COLO829 (cell line): ENCODE data around the gene ZFYVE9.

Experiments used
- DNase-seq: peaks from one replicate; pipeline ENCODE4 v3.0.0; 2012; ENCODE audit warnings: low spot score

Gene ZFYVE9

DNA sequence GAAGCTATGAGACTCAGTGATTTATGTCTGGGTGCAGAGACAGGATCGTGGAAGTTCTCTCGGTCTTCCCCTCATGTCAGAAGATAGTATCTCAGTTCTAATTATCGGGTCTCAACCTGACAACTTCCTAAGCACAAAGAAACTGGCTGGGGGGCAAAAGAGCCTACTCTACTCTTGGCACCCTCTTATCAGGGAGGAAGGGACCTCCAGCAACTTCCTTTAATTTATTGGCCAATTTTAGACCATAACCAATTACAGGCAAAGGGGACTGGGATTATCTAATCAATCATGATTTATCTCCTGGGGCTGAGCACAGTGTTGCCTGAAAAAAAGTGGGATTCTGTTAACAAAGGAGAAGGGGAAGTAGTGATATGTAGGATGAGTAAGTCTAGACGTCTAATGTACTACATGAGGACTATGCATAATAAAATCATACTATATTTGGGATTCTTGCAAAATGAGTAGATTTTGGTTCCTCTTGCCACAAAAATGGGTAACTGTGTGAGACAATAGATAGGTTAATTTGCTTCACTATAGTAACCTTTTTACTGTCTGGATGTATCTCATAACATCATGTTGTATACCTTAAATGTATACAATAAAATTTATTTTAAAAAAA, 98.8 kb downstream of the ZFYVE9 start:
- DNase-seq, result no peak

DNA sequence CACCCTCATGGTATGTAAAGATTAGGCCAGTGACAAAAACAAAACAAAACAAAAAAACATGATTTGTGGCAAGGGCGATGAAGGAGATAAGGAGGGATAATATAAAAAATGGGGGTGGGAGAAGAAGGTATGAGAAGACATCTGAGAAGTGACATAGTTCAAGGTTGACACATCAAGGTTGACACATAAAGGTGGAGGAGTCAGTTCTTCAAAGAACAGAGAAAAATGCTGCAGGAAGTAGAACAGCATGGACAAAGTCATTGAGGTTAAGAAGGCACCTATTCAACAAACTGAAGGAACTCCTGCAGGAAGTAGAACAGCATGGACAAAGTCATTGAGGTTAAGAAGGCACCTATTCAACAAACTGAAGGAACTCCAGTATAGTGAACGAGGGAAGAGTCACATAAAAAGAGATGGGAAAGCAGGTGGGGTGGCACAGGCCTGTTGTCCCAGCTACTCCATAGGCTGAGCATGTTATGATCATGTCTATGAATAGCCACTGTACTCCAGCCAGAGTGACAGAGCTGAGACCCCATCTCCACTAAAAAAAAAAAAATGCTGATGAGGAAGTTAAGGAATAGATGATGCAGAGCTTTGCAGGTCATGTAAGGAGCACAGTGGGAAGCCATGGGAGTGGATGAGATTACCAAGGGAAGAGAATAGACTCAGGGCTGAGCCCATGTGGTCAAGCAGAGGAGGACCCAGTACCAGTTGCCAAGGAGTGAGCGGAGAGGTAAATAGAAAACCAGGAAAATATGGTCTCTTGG, 101.5 kb downstream of the ZFYVE9 start:
- DNase-seq, result no peak

DNA sequence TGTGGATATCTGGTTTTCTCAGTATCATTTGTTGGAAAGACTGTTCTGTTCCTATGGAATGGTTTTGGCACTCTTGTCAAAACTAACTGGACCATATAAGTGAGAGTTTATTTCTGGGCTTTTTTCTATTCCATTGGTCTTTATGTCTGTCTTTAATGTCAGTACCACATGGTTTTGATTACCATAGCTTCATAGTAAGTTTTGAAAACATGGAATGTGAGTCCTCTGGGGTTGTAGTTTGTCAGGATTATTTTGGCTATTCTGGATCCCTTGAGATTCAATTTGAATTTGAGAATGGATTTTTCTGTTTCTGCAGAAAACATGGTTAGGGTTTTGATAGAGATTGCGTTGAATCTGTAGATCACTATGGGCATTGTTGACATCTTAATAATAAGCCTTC, 107.9 kb downstream of the ZFYVE9 start:
- DNase-seq, result no peak

DNA sequence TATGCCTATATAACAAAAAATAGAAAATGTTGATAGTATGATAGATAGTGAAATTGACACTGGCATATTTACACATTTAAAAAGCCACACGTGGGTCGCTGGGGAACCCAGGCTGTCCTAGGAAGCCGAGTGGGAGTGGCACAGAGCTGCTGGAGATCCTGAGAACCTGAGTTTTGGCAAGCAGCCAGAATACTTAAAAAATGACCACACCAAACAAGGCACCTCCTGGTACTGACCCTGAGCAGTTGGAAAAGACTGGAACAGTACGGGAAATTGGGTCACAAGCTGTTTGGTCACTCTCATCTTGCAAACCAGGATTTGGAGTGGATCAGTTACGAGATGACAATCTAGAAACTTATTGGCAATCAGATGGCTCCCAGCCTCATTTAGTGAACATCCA, 111.5 kb downstream of the ZFYVE9 start:
- no peak for DNase-seq

DNA sequence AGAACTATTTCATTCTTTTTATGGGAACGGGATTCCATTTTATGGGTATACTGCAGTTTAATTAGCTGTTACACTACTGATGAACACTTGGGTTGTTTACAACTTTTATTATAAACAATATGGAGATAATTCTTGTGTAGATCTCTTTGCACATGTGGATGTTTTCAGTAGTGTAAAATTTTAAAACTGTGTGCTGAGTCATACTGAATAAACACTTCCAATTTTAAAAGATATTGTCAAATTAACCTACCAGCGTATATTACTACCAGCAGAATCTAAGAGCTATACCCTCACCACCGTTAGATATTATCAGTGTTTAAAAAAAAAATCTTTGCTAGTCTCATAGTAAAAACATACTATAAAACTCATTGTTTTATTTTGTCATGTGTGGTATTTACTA, 118.0 kb downstream of the ZFYVE9 start:
- no peak for DNase-seq

DNA sequence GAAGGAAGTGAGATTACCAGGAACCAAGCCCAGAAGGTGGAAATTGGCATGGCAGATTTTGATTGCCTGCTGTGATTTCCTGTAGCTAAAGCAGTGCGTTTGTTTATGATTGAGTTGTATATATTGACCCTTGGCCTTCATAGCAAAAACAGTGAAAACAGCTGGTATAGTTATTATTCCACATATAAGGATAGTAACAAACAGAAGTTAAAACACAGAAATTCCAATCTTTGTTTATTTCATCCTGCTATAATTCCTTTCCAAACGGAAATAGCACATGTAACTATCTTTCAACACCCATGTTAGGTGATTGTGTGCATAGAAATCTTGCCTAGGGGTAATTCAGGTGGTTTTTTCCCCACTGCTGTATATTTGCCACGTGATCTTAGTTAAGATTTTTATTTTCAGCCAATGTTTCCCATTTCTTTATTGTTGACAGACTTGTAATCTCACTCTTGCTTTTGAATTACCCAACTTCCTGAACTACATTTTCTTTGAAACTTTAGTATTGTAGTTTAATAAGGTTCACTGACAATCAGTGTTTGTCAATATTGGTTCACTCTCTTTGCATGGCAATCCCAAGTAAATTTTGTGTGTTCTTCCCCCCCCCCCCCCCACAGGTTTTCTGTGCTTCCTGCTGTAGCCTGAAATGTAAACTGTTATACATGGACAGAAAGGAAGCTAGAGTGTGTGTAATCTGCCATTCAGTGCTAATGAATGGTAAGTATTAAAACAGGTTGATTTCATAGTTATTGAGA, 121.4 kb downstream of the ZFYVE9 start:
- DNase-seq, result no peak

DNA sequence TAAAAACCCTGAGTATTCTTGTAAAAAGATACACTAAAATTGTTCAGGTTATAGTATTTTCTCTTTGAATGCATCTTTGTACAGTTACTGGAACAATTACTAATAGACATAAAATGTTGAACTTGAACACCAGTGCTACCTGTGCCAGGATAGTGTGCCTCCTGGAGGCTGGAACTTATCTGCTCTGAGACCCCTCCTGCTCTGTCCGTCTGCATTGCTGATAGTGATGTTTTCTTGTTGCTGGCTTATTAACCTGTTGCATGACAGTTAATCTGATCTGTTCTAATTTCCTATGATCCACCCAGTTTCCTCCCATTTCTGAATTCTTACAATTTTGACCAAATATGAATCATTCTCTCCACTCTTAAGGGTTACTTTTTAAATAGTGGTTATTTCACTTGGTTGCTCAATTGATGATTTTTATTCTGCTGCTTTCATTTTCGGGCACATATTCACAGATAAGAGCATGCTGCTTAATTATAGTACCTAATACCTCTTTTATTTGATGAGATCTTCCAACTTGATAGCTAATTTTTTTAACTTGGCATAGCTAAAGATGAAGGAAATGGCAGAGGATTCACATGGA, 122.7 kb downstream of the ZFYVE9 start:
- DNase-seq, result no peak

DNA sequence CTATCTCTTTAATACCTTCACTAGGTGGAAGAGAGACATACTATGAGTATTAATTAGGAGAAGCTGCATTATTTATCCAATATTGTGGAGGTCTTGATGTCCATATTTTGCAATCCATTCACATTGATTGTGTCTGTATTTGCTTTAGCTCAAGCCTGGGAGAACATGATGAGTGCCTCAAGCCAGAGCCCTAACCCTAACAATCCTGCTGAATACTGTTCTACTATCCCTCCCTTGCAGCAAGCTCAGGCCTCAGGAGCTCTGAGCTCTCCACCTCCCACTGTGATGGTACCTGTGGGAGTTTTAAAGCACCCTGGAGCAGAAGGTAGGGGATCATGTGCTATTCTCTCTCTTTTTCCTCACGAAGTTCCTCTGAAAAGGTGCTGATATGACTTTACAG, 124.6 kb downstream of the ZFYVE9 start:
- DNase-seq, result no peak

DNA sequence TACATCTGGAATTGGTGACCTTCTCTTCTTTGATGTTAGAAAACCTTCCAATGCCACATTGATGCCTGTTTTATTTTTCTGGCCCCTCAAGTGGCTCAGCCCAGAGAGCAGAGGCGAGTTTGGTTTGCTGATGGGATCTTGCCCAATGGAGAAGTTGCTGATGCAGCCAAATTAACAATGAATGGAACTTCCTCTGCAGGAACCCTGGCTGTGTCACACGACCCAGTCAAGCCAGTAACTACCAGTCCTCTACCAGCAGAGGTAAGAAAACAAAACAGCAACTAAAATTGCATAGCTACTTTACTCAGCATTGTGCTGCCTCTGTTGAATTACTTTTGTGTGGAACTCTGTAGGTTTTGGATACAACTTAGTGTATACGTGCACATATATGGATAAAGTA, 126.5 kb downstream of the ZFYVE9 start:
- no peak for DNase-seq

DNA sequence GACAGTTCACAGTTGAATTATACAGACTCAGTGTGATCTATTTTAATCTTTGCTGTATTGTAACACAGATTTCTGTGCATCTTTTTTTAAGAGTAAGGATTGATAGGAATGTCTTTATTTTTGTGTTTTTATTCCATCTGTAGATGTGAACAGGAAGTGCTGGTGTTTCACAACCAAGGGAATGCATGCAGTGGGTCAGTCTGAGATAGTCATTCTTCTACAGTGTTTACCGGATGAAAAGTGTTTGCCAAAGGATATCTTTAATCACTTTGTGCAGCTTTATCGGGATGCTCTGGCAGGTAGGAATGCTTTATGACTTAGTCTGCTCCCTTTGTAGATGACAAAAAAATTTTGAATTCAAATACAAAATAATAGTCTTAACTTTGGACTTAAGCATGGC, 139.6 kb downstream of the ZFYVE9 start:
- no peak for DNase-seq

DNA sequence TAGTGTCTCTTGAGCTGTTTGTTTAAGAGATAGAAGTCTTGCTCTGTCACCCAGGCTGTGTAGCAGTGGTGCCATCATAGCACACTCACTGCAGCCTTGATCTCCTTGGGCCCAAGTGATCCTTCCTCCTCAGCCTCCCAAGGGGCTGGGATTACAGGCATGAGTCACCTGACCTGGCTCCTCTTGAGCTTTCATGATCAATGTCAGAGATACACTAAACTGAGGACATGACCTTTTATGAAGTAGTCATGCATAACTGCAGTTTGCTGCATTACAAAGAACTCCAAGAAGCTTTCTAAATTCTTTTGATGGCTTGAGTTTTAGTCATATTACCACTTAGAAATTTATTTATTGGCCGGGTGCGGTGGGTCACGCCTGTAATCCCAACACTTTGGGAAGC, 146.4 kb downstream of the ZFYVE9 start:
- no peak for DNase-seq

DNA sequence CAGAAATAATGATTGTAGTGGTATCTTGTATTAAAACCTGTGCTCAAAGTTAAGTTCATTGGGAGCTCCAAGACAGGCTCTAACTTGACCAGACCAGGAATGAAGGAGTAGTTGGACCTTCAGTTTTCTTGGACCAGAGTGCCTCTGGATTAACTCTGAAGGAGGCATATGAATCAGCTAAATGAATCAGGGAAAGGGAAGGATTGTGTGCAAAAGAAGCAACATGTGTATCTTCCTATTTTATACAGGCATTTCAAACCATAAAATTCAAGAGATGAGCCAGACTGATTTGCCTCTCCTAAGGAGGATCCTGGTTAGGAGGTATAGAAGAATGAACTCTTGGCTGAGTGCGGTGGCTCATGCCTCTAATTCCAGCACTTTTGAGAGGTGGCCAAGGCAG, 152.7 kb downstream of the ZFYVE9 start:
- DNase-seq, result no peak

DNA sequence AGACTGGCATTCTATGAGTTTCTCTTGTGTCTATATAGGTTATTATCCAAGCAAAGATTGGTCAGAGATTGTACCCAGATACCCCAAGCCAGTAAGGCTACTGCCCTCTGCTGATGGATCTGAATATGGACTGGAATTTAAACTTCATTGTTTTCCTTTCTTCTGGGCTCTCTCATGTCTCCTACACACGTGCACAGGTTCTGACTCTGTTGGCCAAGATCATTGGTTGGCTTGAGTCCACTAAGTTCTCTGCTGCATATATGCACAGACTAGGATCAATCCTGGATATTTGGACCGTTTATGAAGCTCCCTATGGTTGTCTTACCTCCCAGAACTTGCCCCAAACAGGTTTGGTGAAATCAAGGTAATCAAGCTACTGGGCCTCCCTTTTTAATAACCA, 154.5 kb downstream of the ZFYVE9 start:
- DNase-seq, result peak; percentile 56

DNA sequence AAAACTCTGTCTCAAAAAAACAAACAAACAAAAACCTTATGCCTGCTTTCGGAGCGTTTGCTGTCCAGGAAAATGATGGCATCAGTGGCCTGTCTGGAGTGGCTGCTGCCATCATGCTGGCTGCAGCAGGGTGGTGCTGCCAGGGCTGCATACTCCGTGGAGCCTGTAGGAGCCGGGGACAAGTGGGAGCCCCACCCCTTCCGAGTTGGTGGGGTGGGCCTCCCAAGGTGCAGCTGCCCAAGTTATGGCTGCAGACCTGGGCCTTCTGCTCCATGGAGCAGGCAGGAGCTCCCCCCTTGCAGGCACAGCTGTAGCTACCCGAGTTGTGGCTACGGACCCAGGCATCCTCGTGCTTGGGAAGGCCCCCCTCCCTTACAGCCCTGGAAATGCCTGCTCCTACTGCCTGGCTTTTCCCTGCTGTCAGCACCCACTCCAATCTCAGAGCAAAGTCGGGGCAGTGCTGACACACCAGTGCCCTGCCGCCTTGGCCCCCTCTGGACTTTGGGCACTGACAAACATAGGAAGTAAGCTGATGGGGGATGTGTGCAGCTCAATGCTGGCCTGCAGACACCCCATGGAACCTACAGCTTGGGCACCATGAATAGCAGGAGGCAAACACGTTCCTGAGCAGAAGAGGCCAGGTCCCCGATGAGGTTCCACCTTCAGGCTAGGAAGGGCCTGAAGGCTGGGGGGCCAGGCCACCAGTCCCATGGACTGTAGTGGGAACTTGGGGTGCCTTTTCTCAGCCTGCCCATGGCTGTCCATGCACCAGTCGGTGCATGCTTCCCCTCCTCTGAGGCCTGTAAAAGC, 163.7 kb downstream of the ZFYVE9 start:
- no peak for DNase-seq

DNA sequence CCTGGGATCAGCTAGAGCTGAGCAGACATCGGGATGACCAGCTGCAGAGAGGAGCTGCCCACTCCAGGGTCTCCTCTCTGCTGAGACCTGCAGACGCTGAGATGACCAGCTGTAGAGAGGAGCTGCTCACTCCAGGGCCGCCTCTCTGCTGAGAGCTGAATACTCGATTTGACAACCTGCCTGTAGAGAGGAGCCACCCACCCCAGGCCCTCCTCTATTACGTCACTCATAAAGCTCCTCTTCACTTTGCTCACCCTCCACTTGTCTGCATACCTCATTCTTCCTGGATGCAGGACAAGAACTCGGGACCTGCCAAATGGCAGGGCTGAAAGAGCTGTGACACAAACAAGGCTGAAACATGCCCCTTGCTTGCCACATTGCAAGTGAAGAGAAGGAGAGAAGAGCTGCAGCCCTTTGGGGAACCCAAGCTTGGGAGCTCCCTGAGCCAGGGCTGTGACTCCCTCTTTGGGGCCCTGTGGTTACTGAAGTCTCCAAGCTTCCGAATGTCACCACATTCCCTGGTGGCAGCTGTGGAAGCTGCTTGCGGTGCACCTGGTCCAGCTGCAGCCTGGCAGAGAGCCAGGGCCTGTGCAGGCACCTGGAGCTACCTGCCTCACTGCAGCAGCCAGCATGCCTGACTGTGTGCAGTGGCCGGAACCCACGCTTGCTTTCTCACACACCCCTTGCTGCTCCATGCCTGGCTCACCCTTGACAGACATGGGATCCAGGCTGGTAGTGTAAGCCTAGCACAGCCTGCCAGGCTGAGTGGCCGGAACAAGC, 164.5 kb downstream of the ZFYVE9 start:
- DNase-seq, result no peak

DNA sequence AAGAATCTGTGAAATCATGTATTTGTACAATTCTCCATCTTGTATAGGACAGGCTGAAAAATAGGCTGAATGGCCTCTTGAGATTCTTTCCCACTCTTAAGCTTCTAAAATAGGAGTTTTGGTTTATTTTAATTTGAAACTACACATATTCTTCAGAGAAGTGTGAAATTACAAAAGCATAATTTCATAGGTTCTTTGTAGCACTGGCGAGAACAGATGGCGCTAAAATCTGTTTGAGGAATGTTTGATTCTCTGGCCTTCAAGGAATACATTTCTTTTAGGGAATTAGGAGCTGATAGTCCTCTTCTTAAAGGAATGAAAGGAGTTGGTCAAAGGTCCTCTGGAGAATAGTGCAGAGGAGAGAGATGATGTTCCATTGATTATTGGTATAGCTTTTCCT, 179.2 kb downstream of the ZFYVE9 start:
- no peak for DNase-seq

DNA sequence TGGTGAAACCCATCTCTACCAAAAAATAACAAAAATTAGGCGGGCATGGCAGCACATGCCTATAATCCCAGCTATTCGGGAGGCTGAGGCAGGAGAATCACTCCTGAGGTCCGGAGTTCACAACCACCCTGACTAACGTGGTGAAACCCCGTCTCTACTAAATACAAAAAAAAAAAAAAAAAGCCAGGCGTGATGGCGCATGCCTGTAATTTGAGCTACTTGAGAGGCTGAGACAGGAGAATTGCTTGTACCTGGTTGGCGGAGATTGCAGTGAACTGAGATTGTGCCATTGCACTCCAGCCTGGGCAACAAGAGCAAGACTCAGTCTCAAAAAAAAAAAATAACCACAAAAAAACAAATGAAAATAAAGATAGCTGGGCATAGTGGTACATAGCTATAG, 181.8 kb downstream of the ZFYVE9 start:
- no peak for DNase-seq

DNA sequence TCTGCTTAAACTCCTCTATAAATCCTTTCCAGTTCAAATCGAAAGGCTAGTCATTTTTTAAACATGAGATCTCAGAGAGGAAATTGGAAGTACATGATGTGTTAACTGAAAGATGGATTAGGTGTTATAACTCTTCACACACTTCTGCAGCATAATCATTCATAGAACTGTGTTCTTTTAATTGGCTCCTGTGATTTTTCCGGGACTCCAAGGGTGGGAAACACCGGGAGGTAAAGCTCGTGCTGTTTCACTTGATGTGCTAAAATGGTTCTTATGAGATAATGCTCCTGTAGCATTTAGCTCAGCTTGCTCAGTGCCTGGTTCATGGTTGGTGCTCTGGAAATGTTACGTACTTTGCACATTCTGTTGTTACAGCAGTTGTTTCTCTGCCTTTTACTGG, 183.9 kb downstream of the ZFYVE9 start:
- no peak for DNase-seq

DNA sequence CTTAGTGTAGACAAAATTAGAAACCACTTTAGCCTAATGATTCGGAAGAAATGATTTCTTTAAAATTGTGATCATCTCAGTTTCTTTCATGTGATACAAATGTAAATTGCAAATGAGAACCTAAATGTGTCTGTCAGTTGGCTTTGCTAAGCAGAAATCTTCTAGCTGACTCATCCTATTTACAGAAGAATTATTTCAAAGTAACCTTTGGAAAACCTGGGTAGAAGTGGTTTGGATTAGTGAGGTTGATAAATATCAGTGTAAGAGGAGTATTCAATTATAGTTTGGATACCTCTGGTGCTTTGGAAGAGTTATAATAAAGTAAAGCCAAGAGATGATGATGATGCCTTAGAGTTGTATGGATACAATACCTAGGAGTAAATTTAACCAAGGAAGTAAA, 186.7 kb downstream of the ZFYVE9 start:
- DNase-seq, result no peak

DNA sequence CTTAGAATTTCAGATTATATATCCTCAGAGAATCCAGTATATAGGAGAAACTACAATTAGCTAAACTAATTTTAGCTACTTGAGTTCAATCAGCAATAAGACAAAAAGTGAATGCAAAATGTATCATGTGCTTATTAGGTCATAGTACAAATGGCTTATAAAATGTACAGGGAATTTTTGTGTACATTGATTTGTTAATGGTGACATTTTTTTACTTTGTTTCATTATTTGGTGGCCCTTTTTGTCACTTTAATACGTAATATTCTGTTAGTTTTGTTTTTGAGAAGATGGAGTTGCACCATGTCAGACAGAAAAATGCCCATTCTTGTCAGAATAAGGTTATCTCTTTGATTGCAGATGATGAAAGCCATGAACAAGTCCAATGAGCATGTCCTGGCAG, 190.5 kb downstream of the ZFYVE9 start:
- DNase-seq, result no peak

DNA sequence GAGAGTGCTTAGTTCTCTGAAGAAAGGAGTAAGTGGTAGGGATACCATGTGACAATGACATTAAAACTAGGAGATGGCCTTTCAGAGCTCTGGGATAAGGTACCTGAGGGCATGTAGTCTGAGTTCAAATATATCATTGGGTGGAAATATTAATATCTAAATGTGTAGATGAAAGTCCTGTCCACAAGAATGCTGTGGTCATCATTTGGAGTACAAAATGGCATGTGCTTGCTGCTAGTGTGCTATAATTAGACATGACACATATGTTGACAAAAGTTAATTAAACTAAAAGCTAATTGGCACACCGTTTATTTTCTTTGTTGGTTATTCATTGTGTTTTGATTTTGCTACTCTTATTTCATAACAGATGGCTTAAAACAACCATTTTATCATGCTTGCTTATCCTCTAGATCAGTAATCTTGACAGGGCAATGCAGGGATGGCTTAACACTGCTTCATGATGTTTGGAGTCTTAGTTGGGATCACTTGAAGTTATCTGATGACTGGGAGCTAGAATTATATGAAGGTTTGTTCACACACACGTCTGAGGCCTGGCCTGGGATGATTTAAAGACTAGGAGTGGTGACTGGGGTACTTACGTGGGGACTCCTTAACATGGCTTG, 193.1 kb downstream of the ZFYVE9 start:
- no peak for DNase-seq
